SU-DHL-6 (cell line): ENCODE results near the gene ACTR5.

Experiments used
- CTCF ChIP-seq: fragments of 200-600 bp; sonication (generic); IDR thresholded peaks from one replicate; pipeline ENCODE4 v1.5.1; 2017; ENCODE audit warnings: antibody characterized with exemption, mild to moderate bottlenecking, low read length, moderate library complexity; ENCODE audit not compliant: insufficient read depth, poor library complexity, severe bottlenecking
- EZH2phosphoT487 ChIP-seq: fragments of 200-600 bp; sonication (generic), shearing (Covaris generic); conservative IDR thresholded peaks from 2 replicates; pipeline ENCODE4 v1.6.1; 2018; ENCODE audit warnings: mild to moderate bottlenecking, antibody characterized with exemption, low read length, moderate library complexity, mixed read lengths

- TF ChIP-seq CTCF, result peak; percentile 82
- TF ChIP-seq EZH2phosphoT487, result no peak
Measured at GRCh38 chr20:38730989-38731737, 17.1 kb upstream of the ACTR5 start.
